AG09309 (cell line): Measurements from ENCODE around the gene FRAS1.

ENCODE experiments used
- DNase-seq: peaks from one replicate; pipeline ENCODE4 v3.0.0-alpha.2; 2010; ENCODE audit warnings: low read depth
- H3K4me3 ChIP-seq: 2 replicates; pipeline ENCODE4 v1.5.1; 2011; ENCODE audit warnings: mild to moderate bottlenecking, low read depth, low read length, moderate library complexity; ENCODE audit not compliant: control insufficient read depth
- TF ChIP-seq, protein P1 (sequence below): IDR thresholded peaks from 2 replicates; pipeline ENCODE4 v1.5.1; 2011; ENCODE audit warnings: mild to moderate bottlenecking, low read depth, low read length, inconsistent platforms; ENCODE audit not compliant: insufficient read depth, control insufficient read depth; ENCODE audit errors: missing control alignments

Gene FRAS1

DNA sequence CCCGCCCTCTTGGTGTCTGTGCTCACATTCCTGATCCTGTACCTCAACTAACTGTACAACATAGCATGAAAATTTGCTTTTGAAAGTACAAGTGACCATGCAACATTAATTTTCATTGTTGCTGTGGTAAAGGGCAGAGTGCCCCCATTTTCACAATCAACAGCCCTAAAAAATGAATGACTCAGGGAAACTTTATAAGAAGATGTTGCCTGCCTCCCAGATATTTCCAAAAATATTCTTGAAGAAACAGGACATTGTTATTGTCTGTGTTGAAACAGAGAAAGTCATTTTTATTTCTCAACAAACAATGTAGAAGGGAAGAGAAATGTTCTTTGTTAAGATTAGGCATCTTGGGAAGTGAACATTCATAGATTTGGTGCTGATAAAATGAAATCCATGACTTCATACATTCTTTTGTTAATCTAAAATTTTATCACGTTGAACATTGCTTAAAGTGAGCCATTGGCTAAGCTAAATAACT lies 380.5 kb downstream of the FRAS1 start:
- no peak for DNase-seq
- TF ChIP-seq, protein P1, sequence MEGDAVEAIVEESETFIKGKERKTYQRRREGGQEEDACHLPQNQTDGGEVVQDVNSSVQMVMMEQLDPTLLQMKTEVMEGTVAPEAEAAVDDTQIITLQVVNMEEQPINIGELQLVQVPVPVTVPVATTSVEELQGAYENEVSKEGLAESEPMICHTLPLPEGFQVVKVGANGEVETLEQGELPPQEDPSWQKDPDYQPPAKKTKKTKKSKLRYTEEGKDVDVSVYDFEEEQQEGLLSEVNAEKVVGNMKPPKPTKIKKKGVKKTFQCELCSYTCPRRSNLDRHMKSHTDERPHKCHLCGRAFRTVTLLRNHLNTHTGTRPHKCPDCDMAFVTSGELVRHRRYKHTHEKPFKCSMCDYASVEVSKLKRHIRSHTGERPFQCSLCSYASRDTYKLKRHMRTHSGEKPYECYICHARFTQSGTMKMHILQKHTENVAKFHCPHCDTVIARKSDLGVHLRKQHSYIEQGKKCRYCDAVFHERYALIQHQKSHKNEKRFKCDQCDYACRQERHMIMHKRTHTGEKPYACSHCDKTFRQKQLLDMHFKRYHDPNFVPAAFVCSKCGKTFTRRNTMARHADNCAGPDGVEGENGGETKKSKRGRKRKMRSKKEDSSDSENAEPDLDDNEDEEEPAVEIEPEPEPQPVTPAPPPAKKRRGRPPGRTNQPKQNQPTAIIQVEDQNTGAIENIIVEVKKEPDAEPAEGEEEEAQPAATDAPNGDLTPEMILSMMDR = no peak
- H3K4me3 ChIP-seq = no peak overlapping the region

DNA sequence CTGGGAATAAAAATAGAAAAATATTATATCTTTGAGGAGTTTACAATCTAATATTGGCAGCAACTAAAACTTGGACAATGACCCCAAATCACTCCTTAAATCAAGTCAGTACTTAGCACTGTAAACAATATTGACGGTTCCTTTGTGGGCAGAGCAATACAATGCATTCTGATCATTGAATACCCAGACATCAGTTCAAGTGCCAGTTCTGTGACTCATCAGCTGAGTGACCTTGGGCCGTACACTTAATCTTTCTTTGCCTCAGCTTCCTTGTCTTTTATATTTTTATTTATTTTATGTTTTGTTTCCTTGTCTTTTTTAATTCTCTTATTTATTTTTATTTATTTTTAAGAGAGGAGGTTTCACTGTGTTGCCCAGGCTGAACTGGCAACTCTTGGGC lies 382.2 kb downstream of the FRAS1 start:
- no peak for DNase-seq
- TF ChIP-seq, protein P1 = no peak
- no peak overlapping the region for H3K4me3 ChIP-seq

DNA sequence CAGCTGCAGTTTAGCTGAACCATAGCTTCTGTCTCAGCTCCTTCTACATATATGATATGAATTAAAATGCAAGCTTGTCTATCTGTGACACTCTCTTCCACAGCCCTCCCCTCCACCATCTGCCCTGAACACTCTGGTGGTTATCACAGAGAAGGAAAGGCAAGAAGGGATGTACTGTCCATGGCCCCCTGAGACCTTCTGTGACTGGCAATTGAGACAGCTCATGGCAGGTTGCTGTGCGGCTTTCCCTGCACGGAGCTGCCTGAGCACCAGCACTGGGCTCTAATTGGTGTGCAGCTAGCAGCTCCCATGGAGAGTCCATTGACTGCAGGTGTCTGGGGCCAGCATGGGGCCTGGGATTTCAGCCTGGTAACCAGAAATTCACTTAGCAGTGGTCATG lies 384.6 kb downstream of the FRAS1 start:
- TF ChIP-seq, protein P1 = no peak
- no peak for DNase-seq
- no peak overlapping the region for H3K4me3 ChIP-seq

DNA sequence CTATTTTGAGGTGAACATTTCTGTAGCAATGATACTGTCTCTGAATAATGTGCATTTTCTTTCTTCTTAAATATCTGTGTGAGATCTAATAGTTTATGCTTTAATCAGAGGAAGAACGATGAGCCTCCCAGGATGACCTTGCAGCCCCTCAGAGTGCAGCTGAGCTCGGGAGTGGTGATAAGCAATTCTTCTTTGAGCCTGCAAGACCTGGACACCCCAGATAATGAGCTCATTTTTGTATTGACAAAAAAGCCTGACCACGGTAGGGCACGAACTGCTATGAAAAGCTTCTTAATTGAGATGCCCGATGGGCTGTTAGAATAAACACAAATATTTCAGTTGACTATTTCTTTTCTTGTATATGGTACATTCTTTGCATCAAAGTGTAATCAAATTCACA lies 389.5 kb downstream of the FRAS1 start:
- no peak for DNase-seq
- TF ChIP-seq, protein P1 = no peak
- H3K4me3 ChIP-seq = no peak overlapping the region

DNA sequence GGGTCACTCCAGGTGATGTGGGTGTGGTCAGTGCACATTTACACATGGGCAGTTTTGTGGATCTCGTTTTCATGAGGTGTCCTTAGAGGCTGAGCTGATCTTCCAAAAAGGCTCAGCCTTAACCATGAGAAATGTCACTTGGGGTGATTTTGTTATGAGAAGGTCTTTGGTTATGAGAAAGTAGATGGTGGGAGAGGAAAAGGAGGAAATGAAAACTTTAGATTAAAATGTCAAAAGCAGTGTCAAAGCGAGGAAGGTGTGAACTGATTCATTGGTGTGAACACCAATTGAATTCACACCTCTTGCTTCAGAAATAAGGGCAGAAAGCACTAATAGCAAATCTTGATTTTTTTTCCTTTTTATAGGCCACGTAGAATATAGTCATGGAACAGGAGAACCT lies 394.3 kb downstream of the FRAS1 start:
- no peak for DNase-seq
- no peak overlapping the region for H3K4me3 ChIP-seq
- TF ChIP-seq, protein P1 = no peak

DNA sequence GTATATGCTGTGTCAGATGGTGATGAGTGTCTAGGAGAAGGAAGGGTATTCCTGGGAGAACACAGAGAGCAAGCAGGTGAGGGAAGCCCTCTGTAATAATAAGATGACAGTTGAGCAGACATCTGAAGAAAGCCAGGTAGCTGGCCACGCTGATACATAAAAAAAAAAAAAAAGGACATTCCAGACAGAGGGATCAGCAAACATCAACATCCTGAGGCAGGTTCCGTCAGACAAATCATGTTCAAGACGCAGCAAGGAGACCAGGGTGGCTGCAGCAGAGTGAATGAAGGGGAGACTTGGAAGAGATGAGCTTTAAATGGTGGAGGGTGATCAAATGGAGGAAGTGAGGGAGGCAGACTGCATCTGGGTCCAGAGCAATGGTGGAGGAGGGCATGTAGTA lies 396.9 kb downstream of the FRAS1 start:
- no peak overlapping the region for H3K4me3 ChIP-seq
- DNase-seq = no peak
- TF ChIP-seq, protein P1 = no peak

DNA sequence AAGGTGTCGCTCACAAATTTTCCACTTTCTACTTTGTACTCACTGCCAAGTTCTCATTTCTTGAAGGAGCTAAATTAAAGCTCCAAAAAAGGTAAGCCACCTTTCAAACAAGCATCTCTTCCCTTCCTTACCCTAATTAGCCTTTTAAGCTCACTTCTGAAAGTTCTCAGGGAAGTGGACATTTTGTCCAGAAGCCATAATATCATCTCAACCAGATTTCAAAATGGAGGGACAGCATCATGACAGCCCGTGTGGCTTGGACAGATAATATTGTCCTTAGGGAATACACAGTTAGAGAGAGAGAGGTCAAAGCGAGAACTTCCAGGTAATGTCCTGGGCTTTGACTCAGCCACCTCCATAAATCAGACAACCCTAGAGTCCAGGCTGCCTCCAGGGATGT lies 400.6 kb downstream of the FRAS1 start:
- TF ChIP-seq, protein P1 = no peak
- no peak for DNase-seq
- H3K4me3 ChIP-seq = no peak overlapping the region
